DMS 273 (cell line): ENCODE measurements around the gene TAL2.

Experiments used
- DNase-seq: peaks from one replicate; lab custom pipeline; 2025; ENCODE audit not compliant: unreplicated experiment; lab: John Stamatoyannopoulos, UW

The TAL2 gene

DNA sequence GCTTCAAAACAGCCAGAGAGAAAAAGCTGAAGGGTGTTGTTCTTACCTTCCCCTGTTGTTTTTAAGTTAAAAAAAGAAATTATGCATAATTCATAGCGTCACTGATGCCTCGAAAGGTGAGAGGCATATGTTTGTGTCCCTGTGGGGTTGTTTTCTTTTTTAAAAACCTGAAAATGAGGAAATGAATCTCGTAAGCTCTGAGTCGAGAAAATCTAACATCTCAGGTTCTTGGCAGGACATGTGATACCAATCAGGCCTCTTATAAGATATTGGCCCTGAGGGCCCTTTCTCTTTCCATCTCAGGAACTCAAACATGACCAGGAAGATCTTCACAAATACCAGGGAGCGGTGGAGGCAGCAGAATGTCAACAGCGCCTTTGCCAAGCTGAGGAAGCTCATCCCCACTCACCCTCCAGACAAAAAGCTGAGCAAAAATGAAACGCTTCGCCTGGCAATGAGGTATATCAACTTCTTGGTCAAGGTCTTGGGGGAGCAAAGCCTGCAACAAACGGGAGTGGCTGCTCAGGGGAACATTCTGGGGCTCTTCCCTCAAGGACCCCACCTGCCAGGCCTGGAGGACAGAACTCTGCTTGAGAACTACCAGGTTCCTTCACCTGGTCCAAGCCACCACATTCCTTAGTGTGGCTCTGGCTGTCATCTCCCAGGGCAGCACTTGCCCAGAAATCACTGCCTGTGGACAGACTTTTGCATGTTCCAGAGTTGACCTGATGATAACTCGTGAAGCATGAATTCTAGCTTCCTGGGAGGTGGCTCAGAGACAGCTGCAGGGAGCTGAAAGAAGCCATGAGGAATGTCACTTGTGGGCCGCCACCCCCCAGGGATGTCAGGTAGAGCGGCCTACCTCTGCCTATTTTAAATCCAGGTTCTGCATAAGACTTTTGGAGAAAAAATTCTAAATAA lies at the start of gene TAL2:
Gene TAL2 (plus strand): TSS at position 274 of the 921 bp plus-strand sequence. CDS start 40 bp downstream, at position 314.
- no peak for DNase-seq

DNA sequence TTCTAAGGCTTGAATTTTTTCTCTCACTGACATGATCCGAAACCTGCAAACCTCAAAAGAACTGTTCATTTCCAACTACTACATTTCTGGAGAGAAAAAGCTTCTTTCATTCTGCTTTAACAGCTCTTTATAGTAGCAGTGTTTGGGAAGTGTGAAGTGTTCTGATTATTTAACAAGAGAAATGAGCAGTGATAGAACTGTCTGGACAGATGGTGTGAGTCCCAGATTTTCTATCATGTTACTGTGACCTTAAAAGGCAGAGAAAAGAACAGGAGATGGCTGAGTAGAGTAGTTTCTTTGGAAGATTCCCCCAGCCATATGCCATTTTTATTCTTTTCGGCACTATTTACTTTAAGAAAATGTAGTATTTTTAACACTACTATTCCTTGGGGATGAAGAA lies 41.3 kb upstream of the TAL2 start:
- DNase-seq: peak; percentile 76

DNA sequence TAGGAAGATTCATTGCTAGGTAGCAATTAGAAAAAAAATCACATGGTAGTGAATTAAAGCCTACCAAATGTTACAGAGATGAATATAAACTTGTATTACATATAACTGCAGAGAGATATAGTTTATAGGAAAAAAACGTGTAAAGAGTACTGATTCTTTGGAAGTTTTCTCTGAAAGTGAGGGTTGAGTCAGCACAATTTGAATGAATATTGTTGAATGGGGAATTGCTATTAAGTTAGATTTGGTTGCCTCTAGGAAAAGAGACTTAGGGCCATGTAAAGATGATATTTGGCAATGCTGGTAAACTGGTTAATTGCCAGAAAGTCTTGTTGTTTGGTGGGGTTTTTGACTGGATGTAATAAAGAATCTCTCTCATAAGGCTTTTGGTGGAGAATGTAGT lies 37.2 kb upstream of the TAL2 start:
- DNase-seq: no peak

DNA sequence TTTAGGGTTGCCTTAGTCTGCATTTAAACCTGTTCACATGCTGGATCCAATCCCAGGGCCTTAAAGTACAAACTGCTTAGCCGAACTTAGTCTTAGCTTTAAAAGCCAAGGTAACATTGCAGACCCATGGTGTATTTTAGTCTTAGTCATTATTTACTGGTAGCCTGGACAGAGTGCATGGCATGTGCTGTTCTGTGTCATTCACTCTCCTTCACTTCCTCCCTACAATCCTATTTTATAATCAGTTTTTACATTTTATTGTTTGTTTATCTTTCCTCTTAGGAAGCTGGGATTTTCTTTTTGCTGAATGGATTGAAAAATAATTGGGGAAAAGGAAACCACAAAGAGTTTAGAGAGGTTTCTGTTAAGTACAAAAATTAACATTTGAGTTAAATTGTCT lies 29.4 kb upstream of the TAL2 start:
- no peak for DNase-seq

DNA sequence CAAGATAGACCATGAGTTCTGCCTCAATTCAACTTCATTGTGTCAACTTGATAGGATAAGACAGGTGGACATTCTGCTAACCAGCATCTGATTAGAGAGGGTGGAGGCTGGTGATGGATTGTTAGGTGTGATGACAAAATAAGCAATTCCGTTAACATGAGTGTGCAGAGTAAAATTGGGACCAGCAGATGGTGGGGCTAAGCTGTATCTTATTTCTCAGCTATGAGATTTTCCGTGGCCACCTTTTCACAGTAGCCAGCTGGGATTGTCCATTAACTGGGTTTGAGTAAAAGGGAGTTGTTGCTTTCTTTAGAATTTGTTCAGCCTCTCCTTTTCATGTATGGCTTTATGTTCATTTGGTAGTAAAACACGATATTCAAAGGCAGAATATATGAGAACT lies 28.8 kb upstream of the TAL2 start:
- peak; percentile 26 for DNase-seq

DNA sequence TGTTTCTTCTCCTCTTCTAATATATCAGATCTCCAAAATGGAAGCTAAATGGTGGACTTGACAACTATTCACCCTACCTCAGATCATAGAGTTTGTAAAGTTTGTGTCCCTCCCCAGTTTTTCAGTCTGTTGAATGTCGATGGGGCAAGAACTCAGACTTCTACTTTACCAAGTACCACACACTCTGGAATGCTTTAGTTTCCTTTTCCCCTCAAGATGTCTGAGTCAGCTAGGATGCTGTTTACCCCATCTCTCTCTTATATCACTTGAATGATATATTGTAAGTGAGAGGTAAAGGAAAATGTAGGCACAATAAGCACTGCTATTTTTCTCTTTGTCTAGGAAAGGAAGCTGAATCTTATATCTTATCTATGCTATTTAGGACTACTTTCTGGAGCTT lies 25.9 kb upstream of the TAL2 start:
- no peak for DNase-seq

DNA sequence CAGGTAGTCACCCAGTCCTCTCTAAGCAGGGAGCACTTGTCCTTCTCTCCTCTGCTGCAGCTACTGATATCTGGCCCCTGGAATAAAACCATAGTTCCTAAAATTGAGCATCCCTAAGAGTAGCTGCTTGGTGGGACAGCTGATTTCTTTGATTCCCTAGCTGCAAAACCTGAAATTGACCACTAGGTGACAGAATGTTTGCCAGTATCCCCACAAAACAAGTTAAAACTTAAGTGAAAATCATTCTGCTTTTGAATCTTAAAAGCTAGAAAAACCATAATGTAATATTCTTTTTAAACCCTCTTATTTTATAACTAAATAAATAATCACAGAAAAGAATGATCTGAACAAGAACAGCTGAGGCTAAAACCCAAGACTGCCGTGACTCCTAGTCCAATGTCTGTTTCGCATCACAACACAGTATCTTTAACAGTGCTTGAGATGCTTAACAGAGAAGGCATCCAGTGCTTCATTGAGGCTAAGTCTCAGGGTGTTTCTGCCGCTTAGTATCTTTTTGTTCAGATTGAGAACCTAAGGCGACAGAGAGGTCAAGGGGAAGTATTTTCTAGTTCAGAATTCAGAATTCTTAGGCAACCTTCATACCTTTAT lies 24.4 kb upstream of the TAL2 start:
- DNase-seq: no peak

DNA sequence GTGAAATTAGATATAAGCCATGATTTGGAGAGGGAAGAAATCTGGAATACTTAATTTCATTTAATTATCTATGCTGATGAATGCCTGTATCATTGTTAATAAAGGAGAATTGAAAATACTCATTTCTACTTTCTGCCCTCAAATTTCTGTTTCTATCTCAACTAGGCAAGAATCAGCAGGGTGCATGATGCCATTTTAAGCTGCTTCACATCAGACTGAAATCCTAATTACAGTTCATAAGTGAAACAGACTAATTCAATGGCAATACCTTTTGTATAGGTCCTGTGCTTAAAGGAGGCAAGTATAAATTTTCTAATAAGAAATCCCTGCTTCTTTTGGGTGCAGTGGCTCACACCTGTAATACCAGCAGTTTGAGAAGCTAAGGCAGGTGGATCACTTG lies 22.3 kb upstream of the TAL2 start:
- DNase-seq: no peak

DNA sequence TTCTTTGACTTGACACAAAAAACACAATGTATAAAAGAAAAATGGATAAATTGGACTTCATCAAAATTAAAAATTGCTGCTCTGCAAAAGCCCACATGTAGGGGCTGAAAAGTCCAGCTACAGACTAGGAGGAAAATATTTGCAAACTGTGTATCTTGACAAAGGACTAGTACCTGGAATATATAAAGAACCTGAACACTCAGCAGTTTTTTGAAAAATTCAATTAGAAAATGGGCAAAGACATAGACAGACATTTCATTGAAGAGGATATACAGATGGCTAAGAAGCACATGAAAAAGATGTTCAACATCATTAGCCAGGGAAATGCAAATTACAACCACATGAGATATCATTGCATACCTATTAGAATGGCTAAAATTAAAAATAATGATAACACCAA lies 18.5 kb upstream of the TAL2 start:
- DNase-seq: no peak

DNA sequence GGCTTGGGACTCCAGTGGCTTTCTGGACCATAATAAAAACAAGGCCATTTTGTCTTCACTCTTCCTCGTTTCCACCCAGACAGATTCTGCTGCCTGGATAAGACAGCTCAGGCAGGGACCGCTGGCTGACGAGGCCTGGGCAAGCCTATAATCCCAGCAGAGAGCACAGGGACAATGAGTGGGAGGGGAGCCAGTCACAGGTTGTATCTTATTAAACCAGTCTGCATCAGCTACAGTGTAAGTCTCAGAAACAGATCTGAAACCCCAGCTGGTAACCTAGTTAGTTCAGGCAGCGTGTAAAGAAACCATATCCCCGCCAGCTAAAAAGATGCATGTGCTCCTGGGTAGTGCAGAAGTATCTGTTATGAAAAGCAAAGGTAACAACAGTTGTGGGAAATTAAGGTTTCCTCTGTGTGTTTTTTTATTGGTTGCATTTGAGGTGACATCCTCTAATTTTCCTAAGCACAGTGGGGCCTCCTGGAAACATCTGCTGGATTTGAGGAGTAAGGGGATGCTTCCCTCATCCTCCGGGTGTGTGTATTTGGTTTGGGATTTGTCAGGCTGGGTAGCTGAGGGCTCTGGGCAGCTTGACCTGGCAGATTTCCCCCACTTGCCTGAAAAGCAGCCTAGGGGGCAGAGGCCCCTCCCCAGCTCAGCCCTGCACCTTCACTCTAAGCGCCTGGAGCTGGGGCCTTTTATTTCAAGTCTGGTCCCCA lies 15.2 kb upstream of the TAL2 start:
- no peak for DNase-seq

DNA sequence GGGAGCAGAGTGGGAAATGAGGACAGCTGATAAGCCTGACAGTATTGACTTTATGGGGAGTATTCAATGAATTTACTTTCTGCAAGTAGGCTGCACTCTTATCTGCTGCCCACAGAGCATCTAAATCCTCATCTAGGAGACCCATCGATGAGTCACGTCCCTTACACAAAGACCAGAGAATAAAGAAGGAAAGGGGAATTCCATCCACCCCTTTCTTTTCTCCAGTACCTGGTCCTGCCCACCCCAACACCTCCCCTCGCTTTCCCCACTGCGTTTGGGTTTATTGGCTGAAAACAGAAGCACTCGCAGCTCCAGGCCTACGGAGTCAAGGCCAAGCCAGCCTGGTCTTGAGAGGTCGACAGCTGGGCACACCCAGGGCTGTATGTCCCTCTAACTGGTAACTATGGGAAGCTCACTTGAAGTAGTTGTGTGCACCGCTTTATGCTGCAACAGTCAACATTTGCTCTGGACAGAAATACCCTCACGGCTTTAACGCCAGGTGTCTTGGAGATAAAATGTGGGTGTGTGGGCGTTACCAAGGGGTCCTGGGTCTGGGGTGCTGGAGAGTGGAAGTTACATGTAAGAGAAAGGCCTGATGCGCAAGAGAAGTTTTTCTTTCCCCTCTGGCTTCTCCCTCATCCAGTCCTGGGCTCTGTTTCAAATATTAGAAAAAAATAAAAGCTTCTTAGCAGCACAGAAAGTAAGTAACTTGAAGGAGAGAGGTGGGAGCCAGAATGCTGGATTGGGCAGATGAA lies 14.5 kb upstream of the TAL2 start:
- DNase-seq: no peak

DNA sequence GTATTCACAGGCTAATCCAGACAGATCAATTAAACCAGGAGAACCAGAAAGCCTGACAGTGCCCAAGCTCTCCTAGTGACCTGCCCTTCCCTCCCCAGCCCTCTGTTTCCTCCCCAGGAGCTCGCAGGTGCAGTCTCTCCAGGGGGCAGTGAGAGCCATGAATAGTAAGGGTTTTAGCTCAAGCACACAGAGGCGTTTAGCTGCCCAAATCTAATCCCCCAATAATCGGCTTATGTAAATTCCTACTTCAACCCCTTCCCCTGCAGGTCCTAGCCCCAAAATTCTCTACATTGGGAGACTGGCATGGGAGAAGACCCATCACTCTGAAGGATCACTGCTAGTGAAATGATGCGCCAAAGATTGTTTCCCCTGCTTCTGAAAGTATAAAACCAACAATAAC lies 10.5 kb upstream of the TAL2 start:
- DNase-seq: no peak

DNA sequence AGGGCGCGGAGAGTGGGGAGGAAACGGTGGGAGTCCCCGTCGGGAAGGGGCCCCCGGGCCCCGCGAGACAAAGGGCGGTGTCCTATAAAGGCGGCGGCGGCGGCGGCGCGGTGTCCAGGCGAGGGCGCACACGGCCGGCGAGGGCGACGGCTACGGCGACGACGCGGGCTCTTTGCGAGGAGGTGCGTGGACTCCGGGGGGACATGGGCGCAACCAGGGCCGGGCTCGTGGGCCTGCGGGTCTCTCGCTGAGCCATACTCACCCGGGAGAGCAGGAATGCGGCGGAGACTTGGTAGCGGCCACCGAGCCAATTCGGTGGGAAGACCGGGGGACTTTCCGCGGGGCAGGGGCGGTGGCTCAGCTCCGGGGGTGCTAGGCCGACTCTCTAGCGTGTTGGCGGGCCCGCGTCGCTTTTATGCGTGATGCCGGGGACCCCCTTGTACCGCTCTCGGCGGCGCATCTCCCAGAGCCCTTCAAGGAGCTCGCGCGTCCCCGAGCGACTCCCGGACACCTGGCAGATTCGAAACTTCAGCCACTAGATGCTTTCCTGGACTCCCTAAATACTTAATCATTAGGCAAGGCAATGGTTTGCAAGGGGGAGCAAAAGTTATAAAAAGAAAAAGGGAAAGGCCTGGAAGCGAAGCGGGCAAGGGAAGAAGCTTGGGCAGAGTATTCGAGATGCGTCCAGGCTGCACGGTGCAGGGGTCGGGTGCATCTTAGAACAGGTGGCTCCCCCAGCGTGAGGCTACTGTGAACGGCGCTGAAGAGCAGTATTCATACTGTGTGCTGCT lies 5.9 kb upstream of the TAL2 start:
- DNase-seq: peak; percentile 64

DNA sequence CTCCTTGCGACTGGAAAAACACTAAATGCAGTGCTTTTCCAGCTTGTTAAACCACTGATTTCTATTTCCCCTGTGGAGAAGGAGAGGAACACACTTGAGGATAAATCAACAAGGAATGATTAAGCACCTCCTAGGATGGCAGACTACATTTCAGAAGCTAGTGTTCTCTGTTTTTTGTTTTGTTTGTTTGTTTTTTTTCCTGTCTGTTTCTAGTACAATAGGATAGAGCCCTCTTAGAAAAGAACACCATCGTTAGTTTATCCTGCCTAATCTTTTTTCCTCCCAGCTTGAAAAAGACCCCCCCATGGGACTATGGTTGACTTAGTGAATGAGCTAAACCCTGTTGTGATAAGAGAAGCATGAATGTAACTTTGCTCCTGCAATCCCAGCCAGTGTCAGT lies 3.9 kb upstream of the TAL2 start:
- no peak for DNase-seq

DNA sequence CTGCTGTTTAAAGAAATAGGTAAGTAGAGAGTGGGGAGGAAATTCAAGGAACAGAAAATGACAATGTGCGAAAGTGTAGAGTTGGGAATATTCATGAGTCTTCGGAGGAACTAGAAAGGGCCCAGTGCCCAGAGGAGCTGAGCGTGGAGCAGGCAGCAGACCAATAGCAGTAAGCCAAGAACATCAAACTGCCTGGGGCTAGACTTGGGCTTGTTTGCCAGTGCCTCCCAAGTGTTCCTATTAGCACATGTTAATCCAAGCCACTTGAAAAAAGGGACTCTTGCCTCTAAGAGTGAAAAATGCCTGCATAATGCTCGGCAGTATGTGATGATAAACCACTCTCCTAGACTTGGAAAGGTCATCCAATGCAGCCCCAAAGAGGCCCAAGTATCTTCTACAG lies 1.2 kb upstream of the TAL2 start:
- no peak for DNase-seq

DNA sequence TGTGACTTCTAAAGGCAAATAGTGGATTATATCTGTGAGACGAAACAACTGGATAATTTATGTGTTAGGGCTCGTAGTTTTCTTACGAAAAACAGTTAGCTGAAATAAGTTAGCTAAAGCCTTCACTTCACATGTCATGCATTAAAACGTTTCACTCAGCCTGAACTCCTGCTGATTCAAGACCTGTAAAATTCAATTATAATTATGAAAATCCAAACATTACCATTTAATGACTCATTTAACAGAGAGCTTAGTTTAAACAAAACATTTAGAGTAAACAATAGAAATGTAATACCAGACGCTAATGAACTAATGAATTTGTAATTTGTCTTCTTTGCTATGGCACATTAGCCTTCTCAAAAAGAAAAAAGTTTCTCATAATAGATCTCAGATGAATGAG lies 1.7 kb downstream of the TAL2 start:
- DNase-seq: no peak

DNA sequence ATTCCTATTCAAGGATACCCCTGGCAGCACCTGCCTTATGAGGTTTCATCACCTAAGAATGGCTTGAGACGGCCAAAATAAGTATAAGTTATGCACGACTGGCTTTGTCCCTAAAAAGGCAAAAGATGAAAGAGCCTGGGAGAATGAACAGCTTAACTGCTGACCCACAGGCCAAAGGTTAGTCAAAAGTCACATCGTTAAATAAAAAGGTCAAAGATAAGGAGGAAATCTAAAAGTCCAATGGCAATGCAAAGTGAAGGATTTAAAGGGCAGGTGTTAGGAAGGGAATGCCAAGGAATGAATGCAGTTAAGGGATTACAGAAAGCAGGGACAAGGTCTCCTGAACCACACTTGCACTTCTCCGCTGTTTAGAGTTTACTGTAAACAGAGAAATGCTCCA lies 5.6 kb downstream of the TAL2 start:
- DNase-seq: no peak

DNA sequence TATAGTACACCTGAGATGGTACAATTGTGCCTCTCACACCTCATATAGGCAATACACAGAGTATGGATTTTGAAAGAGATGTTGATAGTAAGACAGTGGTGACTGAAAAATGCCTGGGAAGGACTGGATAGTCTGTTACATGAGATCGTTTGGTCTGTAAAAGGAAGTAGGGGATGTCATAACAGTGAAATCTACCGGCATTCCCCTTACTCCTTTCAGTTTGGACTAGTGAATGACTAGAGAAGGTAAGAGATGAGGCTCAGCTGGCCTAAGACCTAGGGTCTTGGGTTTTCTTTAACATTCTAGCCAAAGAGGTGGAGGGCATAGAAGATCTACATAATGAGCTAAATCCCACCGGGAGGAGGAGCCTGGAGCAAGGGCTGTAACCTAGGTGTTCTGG lies 8.1 kb downstream of the TAL2 start:
- no peak for DNase-seq

DNA sequence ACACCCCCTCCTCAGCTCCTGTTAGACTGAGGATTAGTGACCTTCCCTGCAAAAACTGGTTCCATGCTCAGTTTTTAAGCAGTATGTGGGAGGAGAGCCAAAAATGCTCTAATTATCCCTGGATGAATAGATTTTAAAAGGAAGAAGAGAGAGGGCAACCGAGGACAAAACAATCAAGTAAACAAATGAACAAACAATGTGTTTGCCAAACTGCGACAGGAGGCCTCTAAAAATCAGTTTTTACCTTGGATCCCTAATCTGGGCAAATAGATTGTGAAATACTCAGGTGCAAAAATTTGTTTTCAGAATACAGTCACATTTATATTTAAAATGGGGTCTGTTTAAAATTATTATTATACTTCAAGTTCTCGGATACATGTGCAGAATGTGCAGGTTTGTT lies 8.5 kb downstream of the TAL2 start:
- no peak for DNase-seq

DNA sequence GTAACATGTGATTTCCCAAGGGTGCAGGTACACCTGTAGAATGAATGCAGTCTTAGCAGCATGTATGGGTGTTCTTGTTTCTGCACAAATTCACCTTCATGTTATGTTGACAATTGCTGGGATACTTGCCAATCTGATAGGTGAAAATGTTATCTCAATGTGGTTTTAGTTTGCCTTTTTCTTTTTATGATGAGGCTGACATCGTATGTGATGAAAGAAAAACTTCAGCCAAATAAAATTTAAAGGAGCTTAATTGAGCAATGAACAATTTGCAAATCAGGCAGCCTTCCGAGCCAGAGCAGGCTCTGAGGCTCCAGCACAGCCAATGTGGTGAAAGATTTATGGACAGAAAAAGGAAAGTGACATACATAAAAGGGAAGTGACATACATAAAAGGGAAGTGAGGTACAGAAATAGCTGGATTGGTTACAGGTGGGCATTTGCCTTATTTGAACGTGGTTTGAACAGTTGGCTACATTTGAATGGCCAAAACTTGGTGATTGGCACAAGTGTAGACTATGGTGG lies 10.5 kb downstream of the TAL2 start:
- DNase-seq: no peak
